Measurements from ENCODE around the gene B3GNT7. TPM values are rescaled to one million over a fixed set of nuclear protein-coding genes. Genes with fewer than 3 reads are reported as not detected.

B3GNT7 gene
- total RNA-seq, 1 donor: 0.43 TPM

DNA sequence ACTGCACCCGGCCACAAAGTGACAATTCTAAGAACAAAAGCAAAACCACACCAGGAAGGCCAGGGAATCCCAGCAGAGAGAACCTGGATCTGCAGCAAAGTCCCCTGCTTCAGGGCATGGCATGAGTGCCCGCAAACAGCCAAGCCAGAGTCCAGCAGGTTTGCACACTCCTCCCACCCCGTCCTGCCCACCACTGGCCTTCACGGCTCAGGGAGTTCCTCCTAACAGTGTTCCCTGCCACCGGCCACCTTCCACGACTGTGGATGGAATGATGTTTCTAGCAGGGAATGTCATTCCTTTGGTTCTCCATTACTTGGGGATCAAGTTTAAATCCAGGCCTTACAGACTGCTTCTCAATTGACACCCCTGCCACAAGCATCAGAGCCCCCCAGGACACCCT lies 42.0 kb upstream of the B3GNT7 start:
- no peak overlapping the region for H3K4me3 ChIP-seq (ENCODE audit: low read depth, low read length)
- TF ChIP-seq, protein P1, sequence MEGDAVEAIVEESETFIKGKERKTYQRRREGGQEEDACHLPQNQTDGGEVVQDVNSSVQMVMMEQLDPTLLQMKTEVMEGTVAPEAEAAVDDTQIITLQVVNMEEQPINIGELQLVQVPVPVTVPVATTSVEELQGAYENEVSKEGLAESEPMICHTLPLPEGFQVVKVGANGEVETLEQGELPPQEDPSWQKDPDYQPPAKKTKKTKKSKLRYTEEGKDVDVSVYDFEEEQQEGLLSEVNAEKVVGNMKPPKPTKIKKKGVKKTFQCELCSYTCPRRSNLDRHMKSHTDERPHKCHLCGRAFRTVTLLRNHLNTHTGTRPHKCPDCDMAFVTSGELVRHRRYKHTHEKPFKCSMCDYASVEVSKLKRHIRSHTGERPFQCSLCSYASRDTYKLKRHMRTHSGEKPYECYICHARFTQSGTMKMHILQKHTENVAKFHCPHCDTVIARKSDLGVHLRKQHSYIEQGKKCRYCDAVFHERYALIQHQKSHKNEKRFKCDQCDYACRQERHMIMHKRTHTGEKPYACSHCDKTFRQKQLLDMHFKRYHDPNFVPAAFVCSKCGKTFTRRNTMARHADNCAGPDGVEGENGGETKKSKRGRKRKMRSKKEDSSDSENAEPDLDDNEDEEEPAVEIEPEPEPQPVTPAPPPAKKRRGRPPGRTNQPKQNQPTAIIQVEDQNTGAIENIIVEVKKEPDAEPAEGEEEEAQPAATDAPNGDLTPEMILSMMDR (IDR thresholded peaks at IDR 0.05; ENCODE audit: insufficient read depth, low read depth, low read length): no peak
- no peak for DNase-seq (ENCODE audit: low read depth)

DNA sequence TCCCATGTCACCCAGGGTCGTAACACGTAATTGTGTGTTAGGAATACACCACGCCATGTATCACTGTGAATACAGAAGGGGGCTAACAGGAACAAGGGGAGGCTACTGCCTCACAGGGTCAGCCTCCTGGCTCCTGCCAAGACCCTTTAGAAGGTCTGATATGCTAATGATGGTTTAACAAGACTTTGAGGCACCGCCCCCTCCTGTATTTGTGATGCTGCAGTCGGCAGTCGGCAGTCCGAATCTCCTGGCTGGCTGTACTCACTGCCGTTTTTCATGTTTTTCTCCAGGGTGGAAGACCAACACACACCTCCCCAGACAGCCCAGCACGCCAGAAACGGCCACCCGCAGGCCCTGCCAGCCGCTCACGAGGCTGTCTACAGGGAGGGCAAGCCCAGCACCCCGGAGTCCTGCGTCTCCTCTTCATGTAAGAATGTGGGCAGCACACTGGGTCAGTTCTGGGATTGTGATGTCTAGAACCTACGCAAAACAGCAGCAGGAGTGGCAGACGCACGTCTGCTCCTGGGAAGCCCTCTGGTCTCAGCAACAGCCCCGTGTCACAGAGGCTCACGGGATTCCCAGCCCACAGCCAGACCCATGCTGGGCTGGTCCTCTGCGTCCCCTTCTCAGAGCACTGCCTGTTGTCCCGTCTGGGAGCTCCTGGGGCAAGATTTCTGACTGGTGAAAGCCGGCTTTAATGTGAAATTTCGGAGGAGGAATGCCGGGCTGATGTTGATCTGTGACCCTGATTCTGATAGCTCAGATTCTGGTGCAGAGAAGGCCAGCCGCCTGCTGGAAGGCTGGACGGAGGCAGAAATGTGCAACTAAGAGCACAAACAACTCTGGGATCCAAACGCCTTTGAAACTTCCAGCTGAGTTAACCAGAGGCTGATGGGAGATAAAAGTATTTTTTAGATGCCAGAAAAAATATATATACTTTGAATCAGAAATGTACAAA lies 39.7 kb upstream of the B3GNT7 start:
- DNase-seq (ENCODE audit: low read depth): peak; percentile 34
- TF ChIP-seq, protein P1 (IDR thresholded peaks at IDR 0.05; ENCODE audit: insufficient read depth, low read depth, low read length): no peak
- no peak overlapping the region for H3K4me3 ChIP-seq (ENCODE audit: low read depth, low read length)

DNA sequence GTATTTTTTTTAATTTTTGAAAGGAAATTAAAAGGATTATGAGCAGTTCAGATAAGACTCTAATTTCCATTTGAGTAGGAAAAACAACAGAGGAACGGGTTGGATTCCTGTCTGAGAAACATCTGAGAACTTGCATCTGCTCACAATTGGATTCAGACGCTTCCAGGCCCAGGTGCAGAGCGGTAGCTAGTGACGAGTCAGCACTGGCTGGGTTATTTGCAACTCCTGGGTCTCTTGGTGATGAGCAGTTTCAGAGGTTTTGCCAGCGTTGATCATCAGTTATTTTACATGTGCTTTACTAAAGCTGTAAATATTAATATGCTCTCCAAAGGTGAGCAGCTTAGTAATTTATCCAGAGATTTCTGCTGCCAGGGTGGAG lies 39.1 kb upstream of the B3GNT7 start:
- DNase-seq (ENCODE audit: low read depth): no peak
- no peak overlapping the region for H3K4me3 ChIP-seq (ENCODE audit: low read depth, low read length)
- TF ChIP-seq, protein P1 (IDR thresholded peaks at IDR 0.05; ENCODE audit: insufficient read depth, low read depth, low read length): no peak

DNA sequence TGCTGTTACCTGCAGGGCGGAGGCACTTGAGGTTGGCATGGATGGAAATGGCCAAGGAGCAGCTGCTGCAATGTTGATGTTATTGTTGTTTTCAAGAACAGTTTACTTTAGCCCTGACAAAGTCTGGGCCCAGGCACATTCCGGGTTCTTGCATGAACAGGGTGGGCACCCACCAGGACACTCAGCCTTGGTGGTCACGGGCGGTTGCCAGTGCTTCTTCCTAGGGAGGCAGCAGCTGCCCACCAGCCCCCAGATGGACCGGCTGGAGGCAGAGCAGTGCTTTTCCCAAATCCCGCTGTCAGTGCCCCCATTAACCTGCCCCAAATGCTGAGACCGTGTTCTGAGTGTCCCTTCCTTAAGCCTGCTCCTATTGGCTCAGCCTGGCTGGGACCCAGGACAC lies 38.5 kb upstream of the B3GNT7 start:
- TF ChIP-seq, protein P1 (IDR thresholded peaks at IDR 0.05; ENCODE audit: insufficient read depth, low read depth, low read length): no peak
- H3K4me3 ChIP-seq (ENCODE audit: low read depth, low read length): no peak overlapping the region
- no peak for DNase-seq (ENCODE audit: low read depth)

DNA sequence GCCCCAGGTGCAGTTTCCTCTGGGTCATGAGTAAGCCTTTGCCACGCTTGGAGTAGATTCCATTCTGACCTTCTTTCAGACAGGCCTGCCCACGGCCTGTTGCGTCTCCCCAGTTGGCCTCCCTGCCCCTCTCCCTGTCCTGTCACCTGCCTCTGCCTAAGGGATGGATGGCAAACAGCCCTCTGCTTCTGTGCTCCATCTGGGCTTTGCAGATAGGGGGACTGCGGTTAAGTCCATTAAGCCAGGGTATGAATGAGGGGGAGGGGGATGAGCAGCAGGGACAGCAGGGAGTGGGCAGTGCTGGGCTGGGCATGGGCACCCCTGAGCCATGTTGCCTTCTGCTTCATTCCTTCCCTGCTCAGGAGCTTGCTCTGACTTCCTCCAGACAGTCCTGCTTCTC lies 37.6 kb upstream of the B3GNT7 start:
- TF ChIP-seq, protein P1 (IDR thresholded peaks at IDR 0.05; ENCODE audit: insufficient read depth, low read depth, low read length): no peak
- no peak overlapping the region for H3K4me3 ChIP-seq (ENCODE audit: low read depth, low read length)
- DNase-seq (ENCODE audit: low read depth): no peak

DNA sequence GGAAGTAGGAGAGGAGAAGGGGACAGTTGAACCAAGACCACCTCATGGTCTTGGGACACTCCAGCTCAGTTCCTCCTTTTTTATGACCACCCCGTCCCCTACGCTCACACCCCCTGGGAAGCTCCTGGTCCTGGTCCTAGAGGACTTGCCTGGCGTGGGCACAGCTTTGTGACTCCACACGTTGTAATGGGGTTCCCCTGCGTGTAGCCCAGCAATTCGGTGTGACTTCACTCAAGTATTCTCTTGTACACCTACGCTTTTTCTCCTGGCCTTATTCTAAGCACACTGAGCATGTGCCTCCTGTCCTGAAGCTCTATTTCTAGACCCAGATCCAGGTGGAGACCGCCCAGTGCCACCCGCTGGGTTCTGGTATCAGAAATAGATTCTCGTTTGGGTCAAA lies 36.1 kb upstream of the B3GNT7 start:
- TF ChIP-seq, protein P1 (IDR thresholded peaks at IDR 0.05; ENCODE audit: insufficient read depth, low read depth, low read length): no peak
- H3K4me3 ChIP-seq (ENCODE audit: low read depth, low read length): no peak overlapping the region
- DNase-seq (ENCODE audit: low read depth): no peak

All from fibroblast of villous mesenchyme (primary cell).